Parathyroid adenoma (tissue), 2 donors: ENCODE measurements around the gene CCPG1.

Experiments used
- H2AFZ ChIP-seq: fragments of 300-600 bp; sonication (generic); one replicate; pipeline ENCODE4 v1.7.0; 2017; ENCODE audit warnings: antibody characterized with exemption, mild to moderate bottlenecking
- H3K27ac ChIP-seq: fragments of 300-600 bp; sonication (generic); one replicate; pipeline ENCODE4 v1.7.0; 2017
- H3K27me3 ChIP-seq: fragments of 300-600 bp; sonication (generic); one replicate; pipeline ENCODE4 v1.7.0; 2017; ENCODE audit warnings: low read length; ENCODE audit not compliant: control insufficient read depth, insufficient read depth
- H3K36me3 ChIP-seq: fragments of 300-600 bp; sonication (generic); one replicate; pipeline ENCODE4 v1.7.0; 2017; ENCODE audit warnings: low read length; ENCODE audit not compliant: control insufficient read depth, insufficient read depth
- H3K4me1 ChIP-seq: fragments of 300-600 bp; sonication (generic); one replicate; pipeline ENCODE4 v1.7.0; 2017; ENCODE audit warnings: control low read depth
- H3K4me2 ChIP-seq: fragments of 300-600 bp; sonication (generic); one replicate; pipeline ENCODE4 v1.7.0; 2017; ENCODE audit warnings: low read length
- H3K4me3 ChIP-seq: fragments of 300-600 bp; sonication (generic); one replicate; pipeline ENCODE4 v1.7.0; 2017; ENCODE audit warnings: low read depth, low read length
- H3K79me2 ChIP-seq: fragments of 300-600 bp; sonication (generic); one replicate; pipeline ENCODE4 v1.7.0; 2017; ENCODE audit warnings: control low read depth
- H3K9ac ChIP-seq: fragments of 300-600 bp; sonication (generic); one replicate; pipeline ENCODE4 v1.7.0; 2017; ENCODE audit warnings: mild to moderate bottlenecking
- H3K9me3 ChIP-seq: fragments of 300-600 bp; sonication (generic); one replicate; pipeline ENCODE4 v1.7.0; 2017; ENCODE audit warnings: low read length; ENCODE audit not compliant: control insufficient read depth
- TF ChIP-seq, protein P1 (sequence below): fragments of 300-600 bp; sonication (generic); IDR thresholded peaks from one replicate; pipeline ENCODE4 v1.7.0; 2017; ENCODE audit warnings: antibody characterized with exemption, mild to moderate bottlenecking
- donor health status: primary hyperparathyroidism.

Gene CCPG1

GRCh38 chr15:55322467-55322866 lies 85.7 kb downstream of the CCPG1 start:
- H3K4me3 ChIP-seq = no peak overlapping the region
- H3K27ac ChIP-seq = no peak overlapping the region
- H3K9ac ChIP-seq = no peak overlapping the region
- TF ChIP-seq, protein P1, sequence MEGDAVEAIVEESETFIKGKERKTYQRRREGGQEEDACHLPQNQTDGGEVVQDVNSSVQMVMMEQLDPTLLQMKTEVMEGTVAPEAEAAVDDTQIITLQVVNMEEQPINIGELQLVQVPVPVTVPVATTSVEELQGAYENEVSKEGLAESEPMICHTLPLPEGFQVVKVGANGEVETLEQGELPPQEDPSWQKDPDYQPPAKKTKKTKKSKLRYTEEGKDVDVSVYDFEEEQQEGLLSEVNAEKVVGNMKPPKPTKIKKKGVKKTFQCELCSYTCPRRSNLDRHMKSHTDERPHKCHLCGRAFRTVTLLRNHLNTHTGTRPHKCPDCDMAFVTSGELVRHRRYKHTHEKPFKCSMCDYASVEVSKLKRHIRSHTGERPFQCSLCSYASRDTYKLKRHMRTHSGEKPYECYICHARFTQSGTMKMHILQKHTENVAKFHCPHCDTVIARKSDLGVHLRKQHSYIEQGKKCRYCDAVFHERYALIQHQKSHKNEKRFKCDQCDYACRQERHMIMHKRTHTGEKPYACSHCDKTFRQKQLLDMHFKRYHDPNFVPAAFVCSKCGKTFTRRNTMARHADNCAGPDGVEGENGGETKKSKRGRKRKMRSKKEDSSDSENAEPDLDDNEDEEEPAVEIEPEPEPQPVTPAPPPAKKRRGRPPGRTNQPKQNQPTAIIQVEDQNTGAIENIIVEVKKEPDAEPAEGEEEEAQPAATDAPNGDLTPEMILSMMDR = no peak
- no peaks in the 10 kb centered on the region for H3K9me3 ChIP-seq
- no peak overlapping the region for H2AFZ ChIP-seq
- no peaks in the 10 kb centered on the region for H3K27me3 ChIP-seq
- H3K4me2 ChIP-seq = no peak overlapping the region
- H3K4me1 ChIP-seq = no peaks in the 10 kb centered on the region
- H3K36me3 ChIP-seq = no peaks in the 10 kb centered on the region
- H3K79me2 ChIP-seq = peaks cover 3% of the 10 kb centered on the region

- Histone ChIP-seq H3K27me3 (no peaks in the 10 kb centered on the region), H3K4me1 (no peaks in the 10 kb centered on the region), H2AFZ (no peak overlapping the region), H3K4me3 (no peak overlapping the region), H3K9me3 (no peaks in the 10 kb centered on the region), H3K79me2 (peaks cover 3% of the 10 kb centered on the region), H3K27ac (no peak overlapping the region), H3K36me3 (no peaks in the 10 kb centered on the region), H3K4me2 (no peak overlapping the region), H3K9ac (no peak overlapping the region)
- TF ChIP-seq, protein P1 = no peak
Observed at GRCh38 chr15:55320963-55321362, 87.2 kb downstream of the CCPG1 start.

DNA sequence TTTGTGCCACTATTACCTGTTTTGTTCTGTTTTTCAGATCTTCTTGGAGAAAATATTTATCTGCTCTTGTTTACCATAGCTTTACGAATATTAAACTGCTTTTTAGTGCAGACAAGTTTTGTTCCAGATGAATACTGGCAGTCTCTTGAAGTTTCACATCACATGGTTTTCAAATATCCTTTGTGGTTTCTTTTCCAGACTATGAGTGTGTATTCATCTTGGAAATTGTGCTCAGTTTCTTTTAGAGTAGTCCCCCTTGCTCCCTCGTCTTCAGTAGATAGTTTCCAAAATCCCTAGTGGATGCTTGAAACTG lies 88.0 kb downstream of the CCPG1 start:
- Histone ChIP-seq H3K4me2 (peak overlapping the region; percentile 88), H3K27ac (no peak overlapping the region), H3K27me3 (no peaks in the 10 kb centered on the region), H2AFZ (peak overlapping the region; percentile 17), H3K9ac (no peak overlapping the region), H3K9me3 (no peaks in the 10 kb centered on the region), H3K36me3 (no peaks in the 10 kb centered on the region), H3K4me3 (no peak overlapping the region), H3K79me2 (peaks cover 3% of the 10 kb centered on the region), H3K4me1 (no peaks in the 10 kb centered on the region)
- TF ChIP-seq, protein P1 = no peak

GRCh38 chr15:55319537-55320237 lies 88.5 kb downstream of the CCPG1 start:
- peak overlapping the region; percentile 88 for H3K4me2 ChIP-seq
- peak overlapping the region; percentile 97 for H2AFZ ChIP-seq
- TF ChIP-seq, protein P1 = no peak
- no peaks in the 10 kb centered on the region for H3K9me3 ChIP-seq
- H3K27me3 ChIP-seq = no peaks in the 10 kb centered on the region
- H3K27ac ChIP-seq = peak overlapping the region; percentile 88
- H3K4me1 ChIP-seq = no peaks in the 10 kb centered on the region
- no peaks in the 10 kb centered on the region for H3K36me3 ChIP-seq
- no peak overlapping the region for H3K9ac ChIP-seq
- H3K79me2 ChIP-seq = peaks cover 3% of the 10 kb centered on the region
- H3K4me3 ChIP-seq = peak overlapping the region; percentile 99
